Measurements from ENCODE around the gene MAG.

The MAG gene

DNA sequence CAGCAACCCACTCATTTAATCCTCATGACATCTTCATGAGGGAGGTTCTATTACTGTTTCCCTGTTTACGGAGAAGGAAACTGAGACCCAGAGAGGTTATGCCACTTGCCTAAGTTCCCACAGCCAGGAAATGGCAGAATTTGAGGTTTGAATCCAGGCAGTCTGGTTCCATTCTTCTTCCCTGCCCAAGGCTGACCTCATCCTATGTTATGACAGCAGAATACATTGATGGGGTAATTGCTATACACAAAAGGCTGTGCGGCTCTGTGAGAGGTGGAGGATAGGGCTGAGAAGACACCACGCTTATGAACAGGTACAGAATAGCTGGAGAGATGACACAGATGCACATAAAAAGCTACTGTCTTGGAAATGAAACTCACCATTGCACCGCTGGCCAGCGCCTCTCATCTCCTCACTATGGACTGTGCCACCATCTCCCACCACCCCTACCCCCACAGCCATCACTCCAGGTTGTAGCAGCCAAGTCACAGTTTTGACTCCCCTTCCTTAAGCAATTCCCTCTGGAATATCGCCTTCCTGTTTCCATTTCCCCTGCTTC, 11.5 kb downstream of the MAG start:
- Histone ChIP-seq H3K4me1 (ENCODE audit: insufficient read depth, low read length) (no peaks in the 10 kb centered on the region), H3K27ac (ENCODE audit: low read depth, low read length) (no peak overlapping the region), H3K36me3 (ENCODE audit: insufficient read depth, low read length) (no peaks in the 10 kb centered on the region), H3K27me3 (ENCODE audit: insufficient read depth, low read length) (no peaks in the 10 kb centered on the region), H3K9ac (ENCODE audit: low read depth, low read length) (no peak overlapping the region), H3K4me3 (ENCODE audit: low read length) (no peak overlapping the region), H3K9me3 (ENCODE audit: insufficient read depth, low read depth, low read length) (no peaks in the 10 kb centered on the region)
- 93% methylated on average over 6 of the region's 6 CpGs for WGBS

DNA sequence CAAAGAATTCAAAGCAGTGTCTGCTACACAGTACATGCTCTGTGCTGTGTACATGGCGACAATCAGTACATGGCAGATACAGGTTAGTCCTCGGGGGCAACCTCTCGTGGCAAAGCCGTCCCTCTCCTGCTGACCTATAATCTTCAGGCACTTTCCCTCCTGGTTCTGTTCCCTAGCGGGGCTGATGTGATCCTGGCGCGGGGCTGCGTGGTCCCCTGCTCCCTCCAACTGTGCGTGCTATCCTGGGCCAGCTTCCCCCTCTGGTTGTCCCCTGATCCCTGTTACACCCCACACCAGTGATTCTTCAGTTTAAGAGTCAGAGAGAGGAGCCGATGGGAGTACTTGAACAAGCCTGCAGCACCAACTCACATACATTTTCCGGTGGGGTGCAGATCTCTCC, 12.1 kb downstream of the MAG start:
- Histone ChIP-seq H3K27me3 (ENCODE audit: insufficient read depth, low read length) (no peaks in the 10 kb centered on the region), H3K36me3 (ENCODE audit: insufficient read depth, low read length) (no peaks in the 10 kb centered on the region), H3K9ac (ENCODE audit: low read depth, low read length) (no peak overlapping the region), H3K27ac (ENCODE audit: low read depth, low read length) (no peak overlapping the region), H3K9me3 (ENCODE audit: insufficient read depth, low read depth, low read length) (no peaks in the 10 kb centered on the region), H3K4me3 (ENCODE audit: low read length) (no peak overlapping the region), H3K4me1 (ENCODE audit: insufficient read depth, low read length) (no peaks in the 10 kb centered on the region)
- WGBS, result 86% methylated on average over 11 of the region's 11 CpGs

DNA sequence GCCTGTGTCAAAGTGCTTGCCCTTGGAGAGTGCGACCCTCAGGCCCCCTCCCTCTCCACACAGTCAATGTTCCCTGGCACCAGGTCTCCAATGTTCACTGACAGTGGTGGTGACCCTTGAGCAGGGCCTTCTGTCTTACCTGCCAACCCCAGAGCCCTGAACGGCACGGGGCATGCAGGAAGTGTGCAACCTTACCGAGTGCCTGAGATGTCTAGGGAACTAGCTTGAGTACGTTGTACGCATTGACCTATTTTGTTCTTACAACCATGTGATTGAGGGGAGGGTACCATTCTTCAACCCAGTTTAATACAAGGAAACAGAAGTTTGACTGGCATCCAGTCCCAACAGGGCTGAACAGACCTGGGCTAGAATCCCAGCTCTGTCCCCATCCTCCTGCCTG, 13.2 kb downstream of the MAG start:
- H3K9me3 ChIP-seq (ENCODE audit: insufficient read depth, low read depth, low read length), result no peaks in the 10 kb centered on the region
- H3K27me3 ChIP-seq (ENCODE audit: insufficient read depth, low read length), result no peaks in the 10 kb centered on the region
- no peaks in the 10 kb centered on the region for H3K4me1 ChIP-seq (ENCODE audit: insufficient read depth, low read length)
- H3K27ac ChIP-seq (ENCODE audit: low read depth, low read length), result no peak overlapping the region
- 93% methylated on average over 6 of the region's 6 CpGs for WGBS
- H3K36me3 ChIP-seq (ENCODE audit: insufficient read depth, low read length), result no peaks in the 10 kb centered on the region
- no peak overlapping the region for H3K4me3 ChIP-seq (ENCODE audit: low read length)
- H3K9ac ChIP-seq (ENCODE audit: low read depth, low read length), result no peak overlapping the region

DNA sequence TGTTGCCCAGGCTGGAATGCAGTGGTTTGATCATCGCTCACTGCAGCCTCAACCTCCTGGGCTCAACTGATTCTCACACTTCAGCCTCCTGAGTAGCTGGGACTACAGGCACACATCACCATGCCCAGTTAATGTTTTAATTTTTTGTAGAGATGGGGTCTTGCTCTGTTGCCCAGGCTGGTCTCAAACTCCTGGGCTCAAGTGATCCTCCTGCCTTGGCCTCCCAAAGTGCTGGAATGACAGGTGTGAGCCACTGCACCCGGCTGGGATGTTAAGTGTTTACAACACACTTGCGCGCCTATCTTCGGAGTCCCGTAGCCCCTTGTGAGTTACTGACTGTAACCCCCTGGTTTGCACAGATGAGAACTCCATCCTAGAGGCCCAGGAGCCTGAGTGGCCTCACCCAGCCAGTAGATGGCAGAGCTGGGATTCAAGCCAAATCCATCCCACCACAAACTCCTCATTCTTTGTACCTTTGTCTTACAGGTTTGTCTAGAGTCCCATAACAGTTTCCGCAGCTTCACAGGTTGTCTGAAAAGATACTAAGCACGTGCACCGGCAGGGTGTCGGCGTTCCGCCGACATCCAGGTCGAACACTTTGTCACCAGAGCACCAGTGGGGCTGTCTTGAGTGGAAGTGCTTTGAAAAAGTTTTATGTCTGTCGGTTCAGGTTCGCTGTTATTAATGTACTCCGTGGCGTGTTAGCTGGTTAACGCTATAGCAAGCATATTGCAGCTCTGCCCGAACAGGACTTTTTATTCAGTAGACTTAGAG, 14.7 kb downstream of the MAG start:
- Histone ChIP-seq H3K9me3 (ENCODE audit: insufficient read depth, low read depth, low read length) (no peaks in the 10 kb centered on the region), H3K4me3 (ENCODE audit: low read length) (no peak overlapping the region), H3K9ac (ENCODE audit: low read depth, low read length) (no peak overlapping the region), H3K36me3 (ENCODE audit: insufficient read depth, low read length) (no peaks in the 10 kb centered on the region), H3K27ac (ENCODE audit: low read depth, low read length) (no peak overlapping the region), H3K4me1 (ENCODE audit: insufficient read depth, low read length) (no peaks in the 10 kb centered on the region), H3K27me3 (ENCODE audit: insufficient read depth, low read length) (no peaks in the 10 kb centered on the region)
- 91% methylated on average over 20 of the region's 20 CpGs for WGBS

DNA sequence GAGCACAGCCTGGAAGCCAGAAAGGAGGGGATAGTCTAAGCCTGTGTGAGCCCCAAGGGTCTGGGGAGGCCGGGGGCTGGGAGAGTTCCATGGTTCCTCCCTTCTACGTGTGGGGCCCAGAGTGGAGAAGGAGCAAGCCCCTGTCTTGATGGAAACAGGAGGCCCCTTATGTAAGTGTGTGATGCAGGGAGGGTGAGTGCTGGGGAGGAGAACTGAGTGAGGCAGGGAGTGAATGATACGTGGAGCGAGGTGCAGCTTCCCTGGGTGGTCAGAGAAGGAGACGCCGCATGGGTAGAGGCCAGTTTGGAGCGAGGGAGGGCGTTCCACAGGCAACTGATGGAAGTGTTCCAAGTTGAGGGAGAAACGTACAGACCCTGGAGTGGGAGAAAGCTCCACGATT, 16.0 kb downstream of the MAG start:
- Histone ChIP-seq H3K27ac (ENCODE audit: low read depth, low read length) (no peak overlapping the region), H3K9me3 (ENCODE audit: insufficient read depth, low read depth, low read length) (no peaks in the 10 kb centered on the region), H3K4me1 (ENCODE audit: insufficient read depth, low read length) (no peaks in the 10 kb centered on the region), H3K27me3 (ENCODE audit: insufficient read depth, low read length) (no peaks in the 10 kb centered on the region), H3K9ac (ENCODE audit: low read depth, low read length) (no peak overlapping the region), H3K36me3 (ENCODE audit: insufficient read depth, low read length) (no peaks in the 10 kb centered on the region), H3K4me3 (ENCODE audit: low read length) (no peak overlapping the region)
- WGBS, result 86% methylated on average over 10 of the region's 10 CpGs

DNA sequence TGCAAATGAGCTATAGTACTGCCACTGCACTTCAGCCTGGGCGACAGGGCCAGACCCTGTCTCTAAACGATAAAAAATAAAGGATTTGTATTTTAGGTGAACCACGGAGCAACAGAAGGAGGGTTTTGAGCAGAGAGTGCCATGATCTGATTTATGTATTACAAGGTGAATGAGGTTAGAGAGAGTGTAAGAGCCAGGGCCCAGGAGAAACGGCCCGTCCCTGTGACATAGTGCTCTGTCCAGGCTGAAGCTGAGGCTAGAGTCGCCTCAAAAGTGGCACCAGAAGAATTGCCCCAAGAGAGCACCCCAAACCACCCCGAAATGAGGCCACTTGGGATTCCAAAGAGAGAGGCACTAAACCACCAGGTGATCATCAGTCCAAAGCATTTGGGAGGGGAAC, 16.9 kb downstream of the MAG start:
- Histone ChIP-seq H3K36me3 (ENCODE audit: insufficient read depth, low read length) (no peaks in the 10 kb centered on the region), H3K9ac (ENCODE audit: low read depth, low read length) (no peak overlapping the region; the same call in 1 of the 2 replicates), H3K27ac (ENCODE audit: low read depth, low read length) (no peak overlapping the region), H3K4me1 (ENCODE audit: insufficient read depth, low read length) (no peaks in the 10 kb centered on the region), H3K27me3 (ENCODE audit: insufficient read depth, low read length) (no peaks in the 10 kb centered on the region), H3K4me3 (ENCODE audit: low read length) (no peak overlapping the region), H3K9me3 (ENCODE audit: insufficient read depth, low read depth, low read length) (no peaks in the 10 kb centered on the region)
- WGBS, result 75% methylated on average over 7 of the region's 7 CpGs

DNA sequence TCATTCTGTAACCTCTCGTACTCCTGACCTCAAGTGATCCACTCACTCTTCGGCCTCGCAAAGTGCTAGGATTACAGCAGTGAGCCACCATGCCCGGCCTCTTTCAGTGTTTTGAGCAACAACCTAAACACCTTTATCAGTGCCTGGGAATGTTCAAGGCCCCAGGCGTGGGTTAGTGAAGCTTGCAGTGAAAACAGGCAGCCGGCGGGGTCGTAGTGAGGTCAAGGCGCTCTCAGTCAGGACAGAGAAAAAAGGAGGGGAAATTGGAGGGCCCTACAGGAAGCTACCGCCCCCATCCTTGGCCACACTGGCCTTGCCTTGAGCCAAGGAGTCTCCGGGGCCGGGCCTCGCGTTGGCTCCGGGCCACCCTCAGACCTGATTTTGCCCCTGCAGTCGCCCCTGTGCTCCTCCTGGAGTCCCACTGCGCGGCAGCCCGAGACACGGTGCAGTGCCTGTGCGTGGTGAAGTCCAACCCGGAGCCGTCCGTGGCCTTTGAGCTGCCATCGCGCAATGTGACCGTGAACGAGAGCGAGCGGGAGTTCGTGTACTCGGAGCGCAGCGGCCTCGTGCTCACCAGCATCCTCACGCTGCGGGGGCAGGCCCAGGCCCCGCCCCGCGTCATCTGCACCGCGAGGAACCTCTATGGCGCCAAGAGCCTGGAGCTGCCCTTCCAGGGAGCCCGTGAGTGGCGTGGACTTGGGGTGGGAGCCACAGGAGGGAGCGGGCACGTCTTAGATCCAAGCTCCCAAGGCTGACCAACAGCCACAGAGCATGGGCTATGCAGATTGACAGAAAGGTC, 17.7 kb downstream of the MAG start:
- 88% methylated on average over 47 of the region's 47 CpGs for WGBS
- Histone ChIP-seq H3K4me1 (ENCODE audit: insufficient read depth, low read length) (no peaks in the 10 kb centered on the region), H3K36me3 (ENCODE audit: insufficient read depth, low read length) (no peaks in the 10 kb centered on the region), H3K4me3 (ENCODE audit: low read length) (no peak overlapping the region), H3K27ac (ENCODE audit: low read depth, low read length) (no peak overlapping the region), H3K27me3 (ENCODE audit: insufficient read depth, low read length) (no peaks in the 10 kb centered on the region), H3K9me3 (ENCODE audit: insufficient read depth, low read depth, low read length) (no peaks in the 10 kb centered on the region), H3K9ac (ENCODE audit: low read depth, low read length) (no peak overlapping the region; the same call in 1 of the 2 replicates)

DNA sequence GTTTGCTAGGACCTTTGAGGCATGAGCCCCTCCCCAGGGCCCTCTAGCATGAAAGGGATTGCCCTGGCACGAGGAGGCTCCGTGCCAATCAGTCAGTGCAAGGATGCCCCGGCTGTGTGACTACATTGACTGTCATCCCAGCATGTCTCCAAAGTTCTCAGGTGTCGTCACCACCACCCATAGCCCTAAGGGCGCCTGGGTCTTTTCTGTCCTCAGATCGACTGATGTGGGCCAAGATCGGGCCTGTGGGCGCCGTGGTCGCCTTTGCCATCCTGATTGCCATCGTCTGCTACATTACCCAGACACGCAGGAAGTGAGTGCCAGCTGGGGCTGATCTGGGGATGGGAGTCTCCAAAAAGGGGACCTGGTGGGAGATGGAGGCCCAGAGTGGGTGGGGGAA, 18.4 kb downstream of the MAG start:
- 93% methylated on average over 12 of the region's 12 CpGs for WGBS
- H3K4me1 ChIP-seq (ENCODE audit: insufficient read depth, low read length), result no peaks in the 10 kb centered on the region
- no peak overlapping the region for H3K27ac ChIP-seq (ENCODE audit: low read depth, low read length)

DNA sequence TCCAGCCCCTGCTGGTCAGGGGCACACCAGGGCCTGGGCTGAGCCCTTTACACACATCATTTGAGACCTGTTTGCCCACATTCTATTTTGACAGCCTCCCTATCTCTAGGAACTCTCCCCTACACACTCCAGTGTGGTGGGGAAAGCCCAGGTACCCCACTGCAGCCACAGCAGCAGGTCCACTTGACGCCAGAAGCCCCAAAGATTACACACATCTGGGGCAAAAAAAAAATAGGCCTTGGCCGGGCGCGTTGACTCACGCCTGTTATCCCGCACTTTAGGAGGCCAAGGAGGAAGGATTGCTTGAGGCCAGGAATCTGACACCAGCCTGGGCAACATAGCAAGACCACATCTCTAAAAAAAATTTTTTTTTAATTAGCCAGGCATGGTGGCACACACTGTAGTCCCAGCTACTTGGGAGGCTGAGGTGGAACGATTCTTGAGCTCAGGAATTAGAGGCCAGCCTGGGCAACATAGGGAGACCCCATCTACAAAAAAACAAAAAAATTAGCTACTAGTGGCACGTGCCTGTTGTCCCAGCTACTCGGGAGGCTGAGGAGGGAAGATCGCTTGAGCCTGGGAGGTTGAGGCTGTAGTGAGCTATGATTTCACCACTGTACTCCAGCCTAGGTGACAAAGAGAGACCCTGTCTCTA, 19.0 kb downstream of the MAG start:
- no peak overlapping the region for H3K9ac ChIP-seq (ENCODE audit: low read depth, low read length)
- WGBS, result 95% methylated on average over 10 of the region's 10 CpGs

More for the DNA sequence above, 18.4 kb downstream of the MAG start:
- H3K4me3 ChIP-seq (ENCODE audit: low read length), result no peak overlapping the region
- H3K27me3 ChIP-seq (ENCODE audit: insufficient read depth, low read length), result no peaks in the 10 kb centered on the region
- H3K9me3 ChIP-seq (ENCODE audit: insufficient read depth, low read depth, low read length), result no peaks in the 10 kb centered on the region
- no peak overlapping the region for H3K9ac ChIP-seq (ENCODE audit: low read depth, low read length)
- no peaks in the 10 kb centered on the region for H3K36me3 ChIP-seq (ENCODE audit: insufficient read depth, low read length)

DNA sequence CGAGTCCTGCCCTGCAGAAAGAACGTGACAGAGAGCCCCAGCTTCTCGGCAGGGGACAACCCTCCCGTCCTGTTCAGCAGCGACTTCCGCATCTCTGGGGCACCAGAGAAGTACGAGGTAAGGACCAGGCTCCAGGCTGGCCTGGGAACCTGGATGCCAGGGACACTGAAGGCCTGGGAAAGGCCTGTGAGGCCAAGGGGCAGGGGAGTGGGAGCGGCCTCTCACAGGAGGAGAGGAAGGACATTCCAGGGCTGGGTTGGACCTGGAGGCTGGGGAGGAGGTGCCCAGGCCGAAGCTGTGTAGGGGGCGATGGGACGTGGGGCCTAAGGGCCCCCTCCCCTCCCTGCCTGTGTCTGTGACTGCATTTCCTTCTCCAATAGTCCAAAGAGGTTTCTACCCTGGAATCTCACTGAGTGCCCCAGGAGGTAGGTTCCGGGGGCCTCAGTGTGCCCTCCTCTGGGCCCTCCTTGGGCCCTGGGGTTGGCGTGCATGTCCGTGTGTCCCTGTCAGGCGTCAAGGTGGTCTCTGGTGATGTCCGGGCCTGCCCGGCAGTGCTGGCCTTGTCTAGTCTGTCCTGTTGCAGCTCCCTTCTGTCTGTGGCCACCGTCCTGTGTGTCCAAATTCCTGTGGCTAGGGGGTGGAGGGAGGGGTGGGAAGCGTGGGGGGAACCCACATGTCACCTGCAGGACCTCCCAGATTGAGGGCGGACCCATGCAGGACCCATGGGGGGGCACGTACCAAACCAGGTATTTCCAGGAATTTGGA, 20.1 kb downstream of the MAG start:
- Histone ChIP-seq H3K36me3 (ENCODE audit: insufficient read depth, low read length) (no peaks in the 10 kb centered on the region), H3K9ac (ENCODE audit: low read depth, low read length) (no peak overlapping the region), H3K4me3 (ENCODE audit: low read length) (no peak overlapping the region), H3K4me1 (ENCODE audit: insufficient read depth, low read length) (no peaks in the 10 kb centered on the region), H3K27ac (ENCODE audit: low read depth, low read length) (no peak overlapping the region), H3K9me3 (ENCODE audit: insufficient read depth, low read depth, low read length) (no peaks in the 10 kb centered on the region), H3K27me3 (ENCODE audit: insufficient read depth, low read length) (no peaks in the 10 kb centered on the region)
- 88% methylated on average over 21 of the region's 21 CpGs for WGBS

More for the DNA sequence above, 19.0 kb downstream of the MAG start:
- no peak overlapping the region for H3K27ac ChIP-seq (ENCODE audit: low read depth, low read length)
- H3K4me3 ChIP-seq (ENCODE audit: low read length), result no peak overlapping the region
- H3K36me3 ChIP-seq (ENCODE audit: insufficient read depth, low read length), result no peaks in the 10 kb centered on the region
- H3K9me3 ChIP-seq (ENCODE audit: insufficient read depth, low read depth, low read length), result no peaks in the 10 kb centered on the region
- H3K27me3 ChIP-seq (ENCODE audit: insufficient read depth, low read length), result no peaks in the 10 kb centered on the region
- H3K4me1 ChIP-seq (ENCODE audit: insufficient read depth, low read length), result no peaks in the 10 kb centered on the region
